HepG2 (cell line): Measurements from ENCODE around the gene LTA4H. TPM values are rescaled to one million over a fixed set of nuclear protein-coding genes. Genes with fewer than 3 reads are reported as not detected.

Experiments used
- MAF1 ChIP-seq: sonication (generic); formaldehyde crosslinking; IDR thresholded peaks from 2 replicates; pipeline ENCODE4 v1.5.0; 2020; ENCODE audit warnings: missing genetic modification reagents, borderline replicate concordance
- SIX4 ChIP-seq: sonication (generic); formaldehyde crosslinking; IDR thresholded peaks from 2 replicates; pipeline ENCODE4 v1.4.0; 2020; ENCODE audit warnings: missing genetic modification reagents
- SOX6 ChIP-seq, 2 experiments: fragments of 450-650 bp in 1 of 2; sonication (generic) in 1 of 2; formaldehyde crosslinking in 1 of 2; IDR thresholded peaks; 2 replicates each; pipeline versions ENCODE4 v1.4.0 to v1.6.1; 2017 to 2020; ENCODE audit warnings: antibody characterized with exemption in 1 of 2, mild to moderate bottlenecking in 1 of 2, missing genetic modification reagents in 1 of 2
- ZNF235 ChIP-seq: sonication (generic); formaldehyde crosslinking; IDR thresholded peaks from 2 replicates; pipeline ENCODE4 v1.8.1; 2023; ENCODE audit warnings: mild to moderate bottlenecking, missing genetic modification reagents, borderline replicate concordance
- ZNF782 ChIP-seq: sonication (generic); formaldehyde crosslinking; IDR thresholded peaks from 2 replicates; pipeline ENCODE4 v1.4.0; 2020; ENCODE audit warnings: missing genetic modification reagents, mild to moderate bottlenecking, borderline replicate concordance
- ZNF790 ChIP-seq: sonication (generic); formaldehyde crosslinking; IDR thresholded peaks from 2 replicates; pipeline ENCODE4 v1.8.0; 2022; ENCODE audit warnings: missing genetic modification reagents, mild to moderate bottlenecking, borderline replicate concordance
- ZNF83 ChIP-seq: sonication (generic); formaldehyde crosslinking; IDR thresholded peaks from 2 replicates; pipeline ENCODE4 v1.4.0; 2020; ENCODE audit warnings: missing genetic modification reagents, mild to moderate bottlenecking, borderline replicate concordance
- polyA plus RNA-seq, 8 experiments: library from polyadenylated mRNA; depleted of rRNA in 3 of 8; stranded (reverse) in 7 of 8; unstranded in 1 of 8; fragments of >200 nt; fragmentation: Illumina TruSeq in 4 of 8; extraction: Trizol in 4 of 8; gene quantifications; 2 replicates each; pipeline versions ENCODE4 v1.2.1 to v1.2.3, GENCODE V29; 2011 to 2016; ENCODE audit warnings: low read depth in 4 of 8, missing spikeins in 1 of 8, mixed read lengths in 1 of 8; ENCODE audit not compliant: insufficient read depth in 1 of 8
- total RNA-seq, 5 experiments: library from RNA; depleted of rRNA; stranded (reverse); fragments of >200 nt; fragmentation: Illumina TruSeq; extraction: Trizol; gene quantifications; 2 replicates each; pipeline ENCODE4 v1.2.3, GENCODE V29; 2016; ENCODE audit warnings: low read depth in 1 of 5
- TF ChIP-seq, protein P1 (sequence below): sonication (generic); formaldehyde crosslinking; IDR thresholded peaks from 2 replicates; pipeline ENCODE4 v1.4.0; 2020; ENCODE audit warnings: missing genetic modification reagents
- TF ChIP-seq, protein P2 (sequence below): sonication (generic); formaldehyde crosslinking; IDR thresholded peaks from 2 replicates; pipeline ENCODE4 v1.9.0; 2021; ENCODE audit warnings: mild to moderate bottlenecking, missing genetic modification reagents

The LTA4H gene
- total and polyA plus RNA-seq, 2 of the 13 experiments (the other 11 are each of a cell fraction or from before 2014, with no cell fraction given): 87.5 to 90.4 TPM

DNA sequence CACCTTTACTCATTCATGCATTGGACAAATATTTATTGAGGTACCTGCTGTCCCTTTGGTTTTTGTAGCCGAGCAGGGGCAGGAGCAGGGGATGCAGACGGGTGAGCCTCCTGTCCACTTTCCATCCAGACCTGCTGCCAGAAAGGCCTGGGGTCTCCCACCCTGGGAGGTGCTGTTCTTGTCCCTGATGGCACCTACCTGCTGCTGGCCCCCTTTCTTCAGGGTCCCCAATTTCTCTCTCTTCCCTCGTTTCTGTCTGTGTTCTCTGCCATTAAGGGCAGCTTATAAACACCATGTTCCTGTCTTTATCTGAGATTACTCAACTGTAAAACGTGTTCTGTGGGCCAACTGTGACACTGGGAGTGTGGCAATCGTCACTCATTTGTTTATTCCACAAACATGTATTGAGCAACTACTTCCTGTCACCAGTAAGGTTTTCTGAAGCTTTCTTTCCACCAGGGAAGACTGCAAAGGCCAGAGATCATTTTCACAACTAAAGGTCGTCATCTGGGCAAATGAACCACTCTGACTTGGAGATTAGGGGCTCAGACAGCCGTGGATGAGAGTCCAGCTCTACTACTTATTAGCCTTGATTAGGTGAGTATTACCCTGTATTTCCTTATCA, 39.2 kb downstream of the LTA4H start, which contains the start of gene HAL (continued):
- TF ChIP-seq ZNF235 (CRISPR knock-in tag) (peak; percentile 71; the same call in 1 of the 2 replicates), MAF1 (CRISPR knock-in tag) (no peak), SOX6 (IDR thresholded peaks at IDR 0.05) (no peak), SOX6 (CRISPR knock-in tag; IDR thresholded peaks at IDR 0.05) (peak; percentile 99), ZNF790 (CRISPR knock-in tag) (no peak), ZNF782 (CRISPR knock-in tag) (peak; percentile 83; the same call in 1 of the 2 replicates), ZNF83 (CRISPR knock-in tag) (0 out of 2 replicates have a peak, but pooled peaks have one; percentile 29), SIX4 (CRISPR knock-in tag) (peak; percentile 23; the same call in 1 of the 2 replicates)
- TF ChIP-seq, protein P1, sequence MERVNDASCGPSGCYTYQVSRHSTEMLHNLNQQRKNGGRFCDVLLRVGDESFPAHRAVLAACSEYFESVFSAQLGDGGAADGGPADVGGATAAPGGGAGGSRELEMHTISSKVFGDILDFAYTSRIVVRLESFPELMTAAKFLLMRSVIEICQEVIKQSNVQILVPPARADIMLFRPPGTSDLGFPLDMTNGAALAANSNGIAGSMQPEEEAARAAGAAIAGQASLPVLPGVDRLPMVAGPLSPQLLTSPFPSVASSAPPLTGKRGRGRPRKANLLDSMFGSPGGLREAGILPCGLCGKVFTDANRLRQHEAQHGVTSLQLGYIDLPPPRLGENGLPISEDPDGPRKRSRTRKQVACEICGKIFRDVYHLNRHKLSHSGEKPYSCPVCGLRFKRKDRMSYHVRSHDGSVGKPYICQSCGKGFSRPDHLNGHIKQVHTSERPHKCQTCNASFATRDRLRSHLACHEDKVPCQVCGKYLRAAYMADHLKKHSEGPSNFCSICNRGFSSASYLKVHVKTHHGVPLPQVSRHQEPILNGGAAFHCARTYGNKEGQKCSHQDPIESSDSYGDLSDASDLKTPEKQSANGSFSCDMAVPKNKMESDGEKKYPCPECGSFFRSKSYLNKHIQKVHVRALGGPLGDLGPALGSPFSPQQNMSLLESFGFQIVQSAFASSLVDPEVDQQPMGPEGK (CRISPR knock-in tag): peak; percentile 79
- TF ChIP-seq, protein P2, sequence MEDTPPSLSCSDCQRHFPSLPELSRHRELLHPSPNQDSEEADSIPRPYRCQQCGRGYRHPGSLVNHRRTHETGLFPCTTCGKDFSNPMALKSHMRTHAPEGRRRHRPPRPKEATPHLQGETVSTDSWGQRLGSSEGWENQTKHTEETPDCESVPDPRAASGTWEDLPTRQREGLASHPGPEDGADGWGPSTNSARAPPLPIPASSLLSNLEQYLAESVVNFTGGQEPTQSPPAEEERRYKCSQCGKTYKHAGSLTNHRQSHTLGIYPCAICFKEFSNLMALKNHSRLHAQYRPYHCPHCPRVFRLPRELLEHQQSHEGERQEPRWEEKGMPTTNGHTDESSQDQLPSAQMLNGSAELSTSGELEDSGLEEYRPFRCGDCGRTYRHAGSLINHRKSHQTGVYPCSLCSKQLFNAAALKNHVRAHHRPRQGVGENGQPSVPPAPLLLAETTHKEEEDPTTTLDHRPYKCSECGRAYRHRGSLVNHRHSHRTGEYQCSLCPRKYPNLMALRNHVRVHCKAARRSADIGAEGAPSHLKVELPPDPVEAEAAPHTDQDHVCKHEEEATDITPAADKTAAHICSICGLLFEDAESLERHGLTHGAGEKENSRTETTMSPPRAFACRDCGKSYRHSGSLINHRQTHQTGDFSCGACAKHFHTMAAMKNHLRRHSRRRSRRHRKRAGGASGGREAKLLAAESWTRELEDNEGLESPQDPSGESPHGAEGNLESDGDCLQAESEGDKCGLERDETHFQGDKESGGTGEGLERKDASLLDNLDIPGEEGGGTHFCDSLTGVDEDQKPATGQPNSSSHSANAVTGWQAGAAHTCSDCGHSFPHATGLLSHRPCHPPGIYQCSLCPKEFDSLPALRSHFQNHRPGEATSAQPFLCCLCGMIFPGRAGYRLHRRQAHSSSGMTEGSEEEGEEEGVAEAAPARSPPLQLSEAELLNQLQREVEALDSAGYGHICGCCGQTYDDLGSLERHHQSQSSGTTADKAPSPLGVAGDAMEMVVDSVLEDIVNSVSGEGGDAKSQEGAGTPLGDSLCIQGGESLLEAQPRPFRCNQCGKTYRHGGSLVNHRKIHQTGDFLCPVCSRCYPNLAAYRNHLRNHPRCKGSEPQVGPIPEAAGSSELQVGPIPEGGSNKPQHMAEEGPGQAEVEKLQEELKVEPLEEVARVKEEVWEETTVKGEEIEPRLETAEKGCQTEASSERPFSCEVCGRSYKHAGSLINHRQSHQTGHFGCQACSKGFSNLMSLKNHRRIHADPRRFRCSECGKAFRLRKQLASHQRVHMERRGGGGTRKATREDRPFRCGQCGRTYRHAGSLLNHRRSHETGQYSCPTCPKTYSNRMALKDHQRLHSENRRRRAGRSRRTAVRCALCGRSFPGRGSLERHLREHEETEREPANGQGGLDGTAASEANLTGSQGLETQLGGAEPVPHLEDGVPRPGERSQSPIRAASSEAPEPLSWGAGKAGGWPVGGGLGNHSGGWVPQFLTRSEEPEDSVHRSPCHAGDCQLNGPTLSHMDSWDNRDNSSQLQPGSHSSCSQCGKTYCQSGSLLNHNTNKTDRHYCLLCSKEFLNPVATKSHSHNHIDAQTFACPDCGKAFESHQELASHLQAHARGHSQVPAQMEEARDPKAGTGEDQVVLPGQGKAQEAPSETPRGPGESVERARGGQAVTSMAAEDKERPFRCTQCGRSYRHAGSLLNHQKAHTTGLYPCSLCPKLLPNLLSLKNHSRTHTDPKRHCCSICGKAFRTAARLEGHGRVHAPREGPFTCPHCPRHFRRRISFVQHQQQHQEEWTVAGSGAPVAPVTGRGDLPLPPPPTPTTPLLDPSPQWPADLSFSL (CRISPR knock-in tag): no peak
